Smooth muscle cell (in vitro differentiated cells): ENCODE data around the gene GGPS1. TPM values are rescaled to one million over a fixed set of nuclear protein-coding genes. Genes with fewer than 3 reads are reported as not detected.

Experiments used
- DNase-seq: peaks from one replicate; lab custom pipeline; 2025; ENCODE audit not compliant: unreplicated experiment; lab: John Stamatoyannopoulos, UW
- H2AFZ ChIP-seq: fragments of 200-600 bp; sonication (generic); 2 replicates; pipeline ENCODE4 v1.6.0; 2016; ENCODE audit warnings: antibody characterized with exemption, low read depth, mild to moderate bottlenecking
- H3F3A ChIP-seq: fragments of 200-600 bp; sonication (generic); 2 replicates; pipeline ENCODE4 v1.6.0; 2017; ENCODE audit warnings: antibody characterized with exemption, low read depth
- H3K27ac ChIP-seq: fragments of 200-600 bp; sonication (generic); 2 replicates; pipeline ENCODE4 v1.5.1; 2016; ENCODE audit warnings: low read depth, mild to moderate bottlenecking
- H3K27me3 ChIP-seq: fragments of 200-600 bp; sonication (generic); 2 replicates; pipeline ENCODE4 v1.6.1; 2016; ENCODE audit warnings: low read depth, mild to moderate bottlenecking
- H3K36me3 ChIP-seq: fragments of 200-600 bp; sonication (generic); 2 replicates; pipeline ENCODE4 v1.5.1; 2016; ENCODE audit warnings: low read depth
- H3K4me1 ChIP-seq: fragments of 200-600 bp; sonication (generic); 2 replicates; pipeline ENCODE4 v1.5.1; 2016; ENCODE audit warnings: low read depth
- H3K4me2 ChIP-seq: fragments of 200-600 bp; sonication (generic); 2 replicates; pipeline ENCODE4 v1.6.0; 2016; ENCODE audit warnings: mild to moderate bottlenecking
- H3K4me3 ChIP-seq: fragments of 200-600 bp; sonication (generic); 2 replicates; pipeline ENCODE4 v1.5.1; 2016; ENCODE audit warnings: mild to moderate bottlenecking
- H3K79me2 ChIP-seq: fragments of 200-600 bp; sonication (generic); 2 replicates; pipeline ENCODE4 v1.6.0; 2016; ENCODE audit warnings: low read depth, mild to moderate bottlenecking
- H3K9ac ChIP-seq: fragments of 200-600 bp; sonication (generic); 2 replicates; pipeline ENCODE4 v1.6.0; 2016; ENCODE audit warnings: low read depth
- H3K9me3 ChIP-seq: fragments of 200-600 bp; sonication (generic); replicated peaks from 2 replicates; pipeline ENCODE4 v1.5.1; 2016; ENCODE audit warnings: low read depth
- H4K20me1 ChIP-seq: fragments of 200-600 bp; sonication (generic); 2 replicates; pipeline ENCODE4 v1.6.0; 2016; ENCODE audit warnings: low read depth
- CTCF ChIP-seq: fragments of 200-600 bp; sonication (generic); IDR thresholded peaks from 2 replicates; pipeline ENCODE4 v1.5.1; 2017; ENCODE audit warnings: borderline replicate concordance, mild to moderate bottlenecking, antibody characterized with exemption; ENCODE audit not compliant: insufficient read depth, poor library complexity, severe bottlenecking
- WGBS: methylation state at CpG from one replicate; pipeline ENCODE4 v1.1.7; 2016; ENCODE audit warnings: low lambda C conversion rate; 5-methylcytosine and 5-hydroxymethylcytosine counted together
- polyA plus RNA-seq: library from polyadenylated mRNA; unstranded; fragments of >200 nt; fragmentation: Nextera tagmentation; extraction: Ambion mirVana; gene quantifications from 2 replicates; pipeline ENCODE4 v1.2.1, GENCODE V29; 2016
- total RNA-seq: library from RNA; depleted of rRNA; stranded (reverse); fragments of >200 nt; gene quantifications from 2 replicates; pipeline ENCODE4 v1.2.3, GENCODE V29; 2014

Gene GGPS1
- total and polyA plus RNA-seq, 2 experiments from 2014 or later: 41.3 to 47.5 TPM

- H3K27ac ChIP-seq: no peak overlapping the region
- no peaks in the 10 kb centered on the region for H3K36me3 ChIP-seq
- no peaks in the 10 kb centered on the region for H3K4me1 ChIP-seq
- no peak overlapping the region for H3K4me2 ChIP-seq
- H3K27me3 ChIP-seq: no peaks in the 10 kb centered on the region
- no peak overlapping the region for H3K4me3 ChIP-seq
- WGBS: 100% methylated on average over 1 of the region's 1 CpG
- no peak overlapping the region for H2AFZ ChIP-seq
- H3F3A ChIP-seq: no peaks in the 10 kb centered on the region
- H3K79me2 ChIP-seq: peaks cover 100% of the 10 kb centered on the region
- H3K9ac ChIP-seq: no peak overlapping the region
- DNase-seq: no peak
- H4K20me1 ChIP-seq: peaks cover 100% of the 10 kb centered on the region
- TF ChIP-seq CTCF: no peak
- H3K9me3 ChIP-seq: no peaks in the 10 kb centered on the region
Measured at GRCh38 chr1:235296729-235297128, 31.6 kb upstream of the GGPS1 start.

GRCh38 chr1:235297579-235297978 is 30.8 kb upstream of the GGPS1 start:
- Histone ChIP-seq H3F3A (no peaks in the 10 kb centered on the region), H3K36me3 (no peaks in the 10 kb centered on the region), H3K9ac (no peak overlapping the region), H3K4me2 (no peak overlapping the region), H3K79me2 (peaks cover 99% of the 10 kb centered on the region), H3K4me3 (no peak overlapping the region), H3K9me3 (no peaks in the 10 kb centered on the region), H3K4me1 (no peaks in the 10 kb centered on the region), H3K27me3 (no peaks in the 10 kb centered on the region), H2AFZ (no peak overlapping the region), H3K27ac (no peak overlapping the region), H4K20me1 (peaks cover 100% of the 10 kb centered on the region)
- no peak for DNase-seq
- TF ChIP-seq CTCF: no peak
- WGBS: 69% methylated on average over 3 of the region's 3 CpGs

GRCh38 chr1:235298758-235299157 is 29.6 kb upstream of the GGPS1 start:
- whole genome bisulfite sequencing: 77% methylated on average over 2 of the region's 2 CpGs
- Histone ChIP-seq H3K4me1 (no peaks in the 10 kb centered on the region), H3K27me3 (no peaks in the 10 kb centered on the region), H3K27ac (no peak overlapping the region), H3K36me3 (no peaks in the 10 kb centered on the region), H3F3A (no peaks in the 10 kb centered on the region), H3K4me2 (no peak overlapping the region), H3K79me2 (peaks cover 99% of the 10 kb centered on the region), H3K9me3 (no peaks in the 10 kb centered on the region), H2AFZ (no peak overlapping the region), H4K20me1 (peaks cover 100% of the 10 kb centered on the region), H3K4me3 (no peak overlapping the region), H3K9ac (no peak overlapping the region)
- DNase-seq: no peak
- no peak for TF ChIP-seq CTCF

- WGBS: 90% methylated on average over 10 of the region's 10 CpGs
- Histone ChIP-seq H3K4me3 (no peak overlapping the region), H3F3A (no peaks in the 10 kb centered on the region), H4K20me1 (peaks cover 100% of the 10 kb centered on the region), H3K79me2 (peaks cover 99% of the 10 kb centered on the region), H3K4me1 (no peaks in the 10 kb centered on the region), H2AFZ (no peak overlapping the region), H3K9ac (no peak overlapping the region), H3K4me2 (no peak overlapping the region), H3K9me3 (no peaks in the 10 kb centered on the region), H3K27ac (no peak overlapping the region), H3K36me3 (no peaks in the 10 kb centered on the region), H3K27me3 (no peaks in the 10 kb centered on the region)
- no peak for DNase-seq
- no peak for TF ChIP-seq CTCF
Measured at GRCh38 chr1:235299169-235299858, 29.1 kb upstream of the GGPS1 start.
